NCI-H82 (cell line): ENCODE measurements around the gene EEF1AKMT2.

Source experiments
- DNase-seq: peaks from one replicate; lab custom pipeline; 2025; lab: John Stamatoyannopoulos, UW

EEF1AKMT2 gene

DNA sequence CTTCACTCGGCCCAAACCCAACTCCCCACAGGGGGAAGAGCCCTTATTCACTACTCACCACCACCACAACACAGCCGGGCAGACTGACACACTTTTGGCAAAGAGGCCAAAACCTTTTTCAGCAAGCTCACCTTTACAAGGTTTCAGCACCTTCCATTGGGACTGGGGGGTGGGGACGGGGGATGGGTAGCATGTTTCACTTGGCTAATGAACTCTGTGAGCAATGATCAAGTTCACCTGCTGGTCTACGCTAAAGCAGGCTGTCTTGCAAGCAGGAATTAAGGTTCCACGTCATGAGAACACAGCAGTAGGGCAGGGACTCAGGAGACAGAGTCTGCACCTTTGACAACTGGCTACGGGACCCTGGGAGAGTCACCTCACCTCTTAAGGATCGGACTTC is 54.5 kb downstream of the EEF1AKMT2 start:
- DNase-seq: no peak

GRCh38 chr10:124736491-124737136 is 55.1 kb downstream of the EEF1AKMT2 start:
- no peak for DNase-seq

DNA sequence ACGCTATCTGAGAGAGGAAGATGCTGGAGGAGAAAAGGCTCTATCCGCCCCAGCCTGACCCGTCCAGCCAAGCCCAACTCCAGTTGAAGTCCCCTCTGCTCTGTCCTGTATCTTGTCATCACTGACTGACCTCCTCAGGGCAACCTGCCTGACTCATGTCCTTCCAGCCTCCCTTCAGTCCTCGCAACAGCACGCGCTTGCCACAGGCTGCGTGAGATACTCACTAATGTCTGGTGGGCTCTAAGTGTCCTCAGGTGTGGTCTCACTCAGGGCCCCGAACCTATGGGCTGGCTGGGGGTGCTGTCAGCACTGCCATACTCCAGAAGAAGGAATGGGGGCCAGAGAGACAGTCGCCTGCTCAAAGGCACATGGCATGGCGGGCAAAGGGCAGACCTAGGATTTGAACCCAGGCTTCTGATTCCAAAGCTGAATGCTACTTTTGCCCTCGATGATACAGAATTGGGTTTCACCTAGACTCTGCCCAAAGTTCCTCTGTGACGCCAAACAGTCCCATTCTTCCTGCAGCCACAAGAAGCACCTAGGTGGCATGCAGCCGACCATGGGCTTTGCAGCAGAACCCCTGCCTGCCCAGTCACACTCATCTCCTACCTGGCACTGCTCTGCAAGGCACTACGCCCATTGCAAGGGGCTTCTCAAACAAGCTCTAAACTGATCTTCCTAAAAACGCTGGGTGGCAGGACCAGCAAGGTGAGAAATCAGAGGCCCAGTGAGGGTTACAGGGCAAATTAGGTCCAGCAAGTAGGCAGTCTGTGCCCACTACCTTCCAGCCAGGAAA is 56.0 kb downstream of the EEF1AKMT2 start:
- DNase-seq: no peak

DNA sequence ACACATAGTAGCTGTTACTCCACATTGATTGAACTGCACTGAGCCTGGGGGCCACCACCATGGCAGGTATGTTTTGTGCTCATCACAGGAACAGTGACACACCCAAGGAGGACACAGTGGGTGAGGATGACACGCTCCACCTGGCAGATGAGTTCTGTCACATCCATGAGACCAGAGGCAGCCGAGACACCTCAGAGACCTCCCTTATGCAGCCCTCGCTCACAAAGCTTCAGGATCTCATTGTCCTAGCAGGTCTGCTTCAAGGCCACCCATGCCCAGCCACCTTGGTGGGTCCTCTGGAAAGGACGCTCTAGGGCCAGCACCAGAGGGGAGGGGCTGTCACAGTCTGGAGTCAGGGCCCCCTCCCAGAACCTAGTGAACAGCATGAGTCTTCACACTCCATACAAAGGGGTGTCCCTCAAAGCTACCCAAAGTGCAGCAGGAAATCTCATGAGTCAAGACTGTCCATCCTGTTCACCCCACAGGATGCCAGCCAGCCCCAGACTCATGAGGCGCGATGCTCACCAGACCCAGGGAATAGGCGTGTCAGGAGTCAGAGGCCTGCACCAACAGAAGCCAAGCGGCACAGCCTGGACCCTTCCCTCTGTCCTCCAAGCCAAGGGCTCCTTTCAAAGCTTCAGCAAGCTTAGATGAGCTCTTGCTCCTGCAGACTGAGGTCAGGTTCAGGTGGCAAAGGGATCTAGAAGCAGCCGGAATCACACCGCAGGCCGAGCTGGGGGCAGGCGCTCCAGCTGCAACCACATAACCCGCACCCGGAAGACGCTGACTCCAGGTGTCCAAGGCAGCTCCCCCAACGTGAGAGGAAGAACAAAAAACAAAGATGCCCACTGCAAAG is 57.1 kb downstream of the EEF1AKMT2 start:
- DNase-seq: no peak

DNA sequence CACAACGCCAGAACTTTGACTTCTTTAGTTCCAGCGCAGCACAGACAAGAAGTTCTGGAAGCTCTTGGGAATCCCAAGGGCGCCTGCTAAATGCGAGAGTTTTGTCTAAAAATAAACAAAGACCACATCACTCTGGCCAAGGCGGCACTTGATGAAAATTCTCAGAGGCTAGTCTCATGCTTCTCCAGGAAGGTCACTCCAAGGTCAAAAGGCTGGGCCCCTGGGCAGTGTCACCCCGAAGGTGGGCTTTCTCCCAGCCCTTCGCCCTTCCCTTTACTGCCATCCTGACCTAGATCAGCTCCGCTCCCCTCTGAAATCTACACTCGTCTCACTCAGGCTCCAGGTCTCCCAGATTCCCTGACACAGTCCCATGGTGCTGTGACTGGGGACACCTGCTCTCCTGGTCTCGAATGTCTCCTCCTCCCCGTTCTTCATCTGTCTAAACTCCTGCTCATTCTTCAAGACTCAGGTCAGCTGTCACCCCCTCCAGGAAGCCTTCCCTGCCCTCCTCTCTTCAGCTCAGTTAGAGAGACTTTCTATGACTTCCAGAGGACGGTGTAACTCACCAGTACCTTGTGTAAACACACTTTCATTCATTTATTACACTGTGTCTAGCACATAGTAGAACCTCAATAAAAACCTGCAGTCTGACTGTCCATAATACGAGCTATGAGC is 58.0 kb downstream of the EEF1AKMT2 start:
- DNase-seq: no peak

- no peak for DNase-seq
Observed at GRCh38 chr10:124732931-124733570, 58.6 kb downstream of the EEF1AKMT2 start.

- DNase-seq: no peak
Observed at GRCh38 chr10:124731551-124731950, 60.1 kb downstream of the EEF1AKMT2 start.

DNA sequence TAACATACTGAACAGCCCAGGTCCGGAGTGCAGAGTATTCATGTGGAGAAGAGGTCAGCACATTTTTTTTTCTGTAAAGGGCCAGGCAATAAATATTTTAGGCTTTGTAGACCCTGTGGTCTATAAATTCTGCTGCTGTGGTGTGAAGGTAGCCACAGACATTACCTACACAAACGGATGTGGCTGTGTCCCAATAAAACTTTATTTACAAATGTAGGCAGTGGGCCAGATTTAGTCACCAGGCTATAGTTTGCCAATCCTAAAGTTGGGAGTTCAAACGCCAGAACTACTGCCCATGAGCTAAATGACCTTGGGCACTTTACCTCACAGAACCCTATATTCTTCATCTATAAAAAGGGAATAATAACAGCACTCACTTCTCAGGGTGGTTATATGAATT is 60.9 kb downstream of the EEF1AKMT2 start:
- DNase-seq: no peak

GRCh38 chr10:124728830-124729661 is 62.6 kb downstream of the EEF1AKMT2 start:
- DNase-seq: no peak

GRCh38 chr10:124728071-124728829 is 63.4 kb downstream of the EEF1AKMT2 start:
- DNase-seq: no peak

DNA sequence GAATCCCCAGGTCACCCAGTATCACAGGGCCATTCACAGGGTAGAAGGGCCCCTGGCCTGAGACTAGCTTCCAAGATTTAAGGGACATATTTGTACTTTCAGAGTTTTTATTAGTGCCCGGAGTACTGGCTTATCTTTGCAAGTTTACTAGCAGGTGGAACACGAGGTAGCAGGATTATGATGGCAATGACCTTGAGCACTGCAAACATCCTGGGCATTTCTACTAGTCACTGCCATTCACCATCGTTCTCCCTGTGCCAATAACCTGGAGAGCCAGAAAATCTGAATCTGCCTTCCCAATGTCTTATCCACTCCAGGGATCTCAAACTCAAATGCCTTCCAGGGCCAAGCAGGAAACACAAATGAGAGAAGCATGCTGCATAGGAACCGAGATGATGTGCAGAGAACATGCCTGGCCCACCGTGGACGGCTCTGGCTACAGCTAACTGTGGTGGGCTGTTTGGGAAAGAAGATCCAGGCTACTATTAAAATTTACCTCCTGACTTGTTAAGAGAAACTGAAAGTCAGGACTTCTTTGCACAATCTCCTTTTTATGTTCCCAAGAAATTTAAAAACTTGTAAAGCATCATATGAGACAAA is 64.2 kb downstream of the EEF1AKMT2 start:
- no peak for DNase-seq

- DNase-seq: no peak
Observed at GRCh38 chr10:124725791-124726190, 65.9 kb downstream of the EEF1AKMT2 start.

GRCh38 chr10:124725171-124725631 is 66.5 kb downstream of the EEF1AKMT2 start:
- no peak for DNase-seq

GRCh38 chr10:124724279-124725027 is 67.2 kb downstream of the EEF1AKMT2 start:
- DNase-seq: no peak

- DNase-seq: no peak
Observed at GRCh38 chr10:124723826-124724225, 67.9 kb downstream of the EEF1AKMT2 start.

DNA sequence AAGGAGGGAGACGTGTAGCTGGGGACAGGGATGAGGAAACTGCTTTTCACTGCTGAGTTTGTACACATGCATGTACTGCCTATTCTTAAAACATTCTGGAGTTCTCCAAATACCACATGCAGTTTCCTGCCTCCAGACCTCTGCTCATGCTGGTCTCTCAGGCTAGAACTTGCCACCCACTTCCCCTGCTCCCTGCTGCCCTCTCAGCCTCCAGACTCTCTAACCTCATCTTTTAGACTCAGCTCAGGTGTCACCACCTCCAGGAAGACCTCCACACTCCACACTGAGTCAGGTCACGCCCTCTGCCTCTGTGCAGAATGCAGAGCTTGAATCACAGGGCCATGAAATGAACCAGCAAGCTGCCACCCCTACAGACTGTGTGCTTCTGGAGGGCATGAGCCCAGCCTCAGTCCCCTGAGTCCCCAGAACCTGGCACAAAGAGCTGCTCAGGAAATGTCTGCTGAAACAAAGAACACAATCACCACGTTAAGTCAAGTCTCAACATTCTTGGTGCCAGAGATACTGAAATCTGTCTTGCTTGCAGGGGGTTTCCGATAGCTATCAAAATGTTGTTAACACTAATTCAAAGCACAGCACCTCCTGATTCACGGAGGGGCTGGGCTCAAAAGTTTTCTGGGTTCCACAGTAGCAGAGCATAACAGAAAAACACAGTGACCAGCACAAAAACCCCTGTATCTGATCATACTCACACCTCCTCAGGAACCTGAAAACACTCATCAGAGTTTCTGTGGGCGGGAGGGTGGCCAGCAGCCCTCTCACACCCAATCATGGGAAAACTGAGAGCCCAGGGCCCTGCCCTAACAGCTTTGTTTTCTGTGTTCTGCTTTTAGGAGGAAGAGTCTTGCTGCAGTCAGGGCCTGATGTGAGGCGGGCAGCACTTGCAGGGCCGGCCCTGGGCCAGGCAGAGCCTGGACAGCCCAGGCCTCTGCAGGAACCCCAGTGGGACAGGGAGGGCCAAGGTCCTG is 68.6 kb downstream of the EEF1AKMT2 start:
- DNase-seq: no peak

GRCh38 chr10:124721330-124722045 is 70.2 kb downstream of the EEF1AKMT2 start:
- DNase-seq: no peak
